ENCODE measurements around the gene JMY.

The JMY gene

DNA sequence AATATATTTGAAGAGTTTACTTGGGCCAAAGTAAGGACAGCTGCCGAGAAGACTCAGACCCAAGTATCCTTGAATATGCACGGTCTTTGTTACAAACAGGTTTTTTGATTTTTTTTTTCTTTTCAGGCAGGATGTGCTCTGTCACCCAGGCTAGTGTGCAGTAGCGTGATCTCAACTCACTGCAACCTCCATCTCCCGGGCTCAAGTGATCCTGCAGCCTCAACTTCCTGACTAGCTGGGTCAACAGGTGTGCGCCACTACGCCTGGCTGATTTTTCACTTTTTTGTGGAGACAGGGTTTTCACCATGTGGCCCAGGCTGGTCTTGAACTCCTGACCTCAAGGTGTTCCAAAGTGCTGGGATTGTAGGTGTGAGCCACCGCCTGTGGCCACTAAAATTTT is 27.4 kb downstream of the JMY start:
- no peak overlapping the region for H3K4me3 ChIP-seq (ENCODE audit: low read depth, low read length)
- TF ChIP-seq, protein P1, sequence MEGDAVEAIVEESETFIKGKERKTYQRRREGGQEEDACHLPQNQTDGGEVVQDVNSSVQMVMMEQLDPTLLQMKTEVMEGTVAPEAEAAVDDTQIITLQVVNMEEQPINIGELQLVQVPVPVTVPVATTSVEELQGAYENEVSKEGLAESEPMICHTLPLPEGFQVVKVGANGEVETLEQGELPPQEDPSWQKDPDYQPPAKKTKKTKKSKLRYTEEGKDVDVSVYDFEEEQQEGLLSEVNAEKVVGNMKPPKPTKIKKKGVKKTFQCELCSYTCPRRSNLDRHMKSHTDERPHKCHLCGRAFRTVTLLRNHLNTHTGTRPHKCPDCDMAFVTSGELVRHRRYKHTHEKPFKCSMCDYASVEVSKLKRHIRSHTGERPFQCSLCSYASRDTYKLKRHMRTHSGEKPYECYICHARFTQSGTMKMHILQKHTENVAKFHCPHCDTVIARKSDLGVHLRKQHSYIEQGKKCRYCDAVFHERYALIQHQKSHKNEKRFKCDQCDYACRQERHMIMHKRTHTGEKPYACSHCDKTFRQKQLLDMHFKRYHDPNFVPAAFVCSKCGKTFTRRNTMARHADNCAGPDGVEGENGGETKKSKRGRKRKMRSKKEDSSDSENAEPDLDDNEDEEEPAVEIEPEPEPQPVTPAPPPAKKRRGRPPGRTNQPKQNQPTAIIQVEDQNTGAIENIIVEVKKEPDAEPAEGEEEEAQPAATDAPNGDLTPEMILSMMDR (IDR thresholded peaks at IDR 0.05; ENCODE audit: borderline replicate concordance, insufficient read depth, low read depth, low read length) = no peak

DNA sequence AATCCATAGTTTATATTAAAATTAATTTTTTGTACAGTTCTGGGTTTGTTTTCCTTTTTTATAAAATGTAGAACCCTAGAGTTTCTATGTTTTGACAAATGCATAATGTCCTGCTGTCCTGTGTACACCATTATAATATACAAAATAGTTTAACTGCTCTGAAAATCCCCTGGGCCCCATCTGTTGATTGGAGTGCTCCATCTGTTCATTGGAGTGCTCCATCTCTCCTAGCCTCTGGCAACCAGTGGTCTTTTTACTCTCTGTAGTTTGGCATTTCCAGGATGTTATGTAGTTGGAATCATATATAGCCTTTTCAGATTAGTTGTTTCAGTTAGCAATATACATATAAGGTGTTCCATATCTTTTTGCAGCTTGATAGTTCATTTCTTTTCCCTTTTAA is 31.2 kb downstream of the JMY start:
- TF ChIP-seq, protein P1 (IDR thresholded peaks at IDR 0.05; ENCODE audit: borderline replicate concordance, insufficient read depth, low read depth, low read length) = no peak
- no peak overlapping the region for H3K4me3 ChIP-seq (ENCODE audit: low read depth, low read length)

DNA sequence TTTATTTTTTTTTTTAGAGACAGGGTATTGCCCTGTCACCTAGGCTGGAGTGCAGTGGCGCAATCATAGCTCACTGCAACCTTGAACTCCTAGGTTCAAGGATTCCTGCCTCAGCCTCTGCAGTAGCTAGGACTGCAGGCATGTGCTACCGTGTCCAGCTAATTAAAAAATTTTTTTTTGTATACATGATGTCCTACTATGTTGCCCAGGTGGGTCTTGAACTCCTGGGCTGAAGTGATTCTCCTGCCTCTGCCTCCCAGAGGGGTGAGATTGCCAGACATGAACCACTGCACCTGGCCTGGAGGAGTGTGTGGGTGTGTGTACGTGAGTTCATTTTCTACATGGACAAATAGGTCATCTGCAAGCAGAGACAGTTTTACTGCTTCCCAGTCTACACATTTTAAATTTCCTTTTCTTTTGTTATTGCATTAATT is 33.8 kb downstream of the JMY start:
- TF ChIP-seq, protein P1 (IDR thresholded peaks at IDR 0.05; ENCODE audit: borderline replicate concordance, insufficient read depth, low read depth, low read length) = no peak
- no peak overlapping the region for H3K4me3 ChIP-seq (ENCODE audit: low read depth, low read length)

DNA sequence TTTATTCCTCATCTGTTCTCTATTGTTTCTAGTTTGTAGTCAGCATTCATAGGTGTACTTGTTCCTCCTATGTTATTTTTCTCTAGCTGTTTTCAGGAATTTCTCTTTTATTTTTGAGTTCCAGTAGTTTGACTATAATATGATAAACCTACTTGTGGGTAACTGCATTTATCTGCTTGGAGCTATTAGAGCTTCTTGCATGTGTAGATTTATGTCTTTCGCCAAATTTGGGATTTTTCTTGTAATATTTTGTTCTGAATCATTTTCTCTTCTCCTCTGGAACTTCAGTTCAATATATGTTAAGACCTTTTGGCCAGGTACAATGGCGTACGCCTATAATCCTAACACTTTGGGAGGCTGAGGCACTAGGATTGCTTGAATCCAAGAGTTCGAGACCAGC is 37.4 kb downstream of the JMY start:
- TF ChIP-seq, protein P1 (IDR thresholded peaks at IDR 0.05; ENCODE audit: borderline replicate concordance, insufficient read depth, low read depth, low read length) = no peak
- no peak overlapping the region for H3K4me3 ChIP-seq (ENCODE audit: low read depth, low read length)

DNA sequence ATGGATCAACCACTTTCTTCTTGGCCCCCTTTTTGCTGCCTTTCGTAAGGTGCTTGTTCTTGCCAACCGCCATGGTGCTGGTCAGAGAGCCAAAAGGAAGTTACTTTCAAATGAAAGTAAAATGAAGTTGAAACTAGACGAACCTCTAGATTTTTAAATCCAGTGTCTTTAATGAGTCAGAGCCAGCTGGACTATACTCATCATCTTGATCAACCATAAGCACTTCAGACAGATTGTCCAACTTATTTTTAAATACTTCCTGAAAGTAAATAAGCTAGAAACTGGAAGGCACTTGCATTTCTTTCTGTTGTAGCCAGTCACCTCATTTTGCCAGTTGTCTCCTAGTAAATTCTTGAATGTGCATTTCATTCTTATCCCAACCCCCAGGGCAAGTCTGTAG is 48.9 kb downstream of the JMY start:
- no peak overlapping the region for H3K4me3 ChIP-seq (ENCODE audit: low read depth, low read length)
- TF ChIP-seq, protein P1 (IDR thresholded peaks at IDR 0.05; ENCODE audit: borderline replicate concordance, insufficient read depth, low read depth, low read length) = no peak

DNA sequence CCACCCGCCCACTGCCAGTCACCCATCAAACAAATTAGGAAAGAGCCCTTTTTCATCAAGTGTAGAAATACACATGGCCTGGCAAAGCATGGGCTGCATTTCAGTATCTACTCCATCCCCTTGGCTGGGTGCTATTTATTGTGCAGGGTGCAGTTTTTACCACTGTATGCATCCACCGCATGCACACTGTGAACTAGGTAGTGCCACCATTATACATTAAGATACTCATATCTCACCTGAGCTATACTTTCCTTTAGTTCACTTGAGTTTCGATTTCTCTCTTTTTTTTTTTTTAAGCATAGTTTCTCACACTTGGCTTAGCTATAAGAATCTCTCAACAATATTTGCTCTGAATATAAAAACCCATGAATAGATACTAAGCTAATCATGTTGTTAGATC is 49.4 kb downstream of the JMY start:
- H3K4me3 ChIP-seq (ENCODE audit: low read depth, low read length) = no peak overlapping the region
- TF ChIP-seq, protein P1 (IDR thresholded peaks at IDR 0.05; ENCODE audit: borderline replicate concordance, insufficient read depth, low read depth, low read length) = no peak

DNA sequence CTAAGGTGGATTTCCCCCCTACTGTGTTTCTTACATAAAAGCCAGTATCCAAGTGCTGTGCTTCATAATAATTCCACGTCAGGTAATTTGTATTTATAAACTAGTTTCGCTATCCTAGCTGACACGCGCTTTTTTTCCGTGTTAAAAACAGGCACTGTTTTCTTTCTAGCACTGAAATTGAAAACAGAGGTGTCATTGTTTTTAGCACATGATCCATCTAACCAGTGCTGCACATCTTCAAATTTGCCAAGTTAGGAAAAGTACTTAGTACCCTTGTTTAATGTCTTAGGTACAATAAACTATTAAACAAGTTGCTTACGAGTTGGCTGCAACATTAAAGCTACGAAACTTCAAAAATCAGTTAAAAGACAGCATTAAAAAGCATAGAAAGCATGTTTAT is 49.9 kb downstream of the JMY start:
- TF ChIP-seq, protein P1 (IDR thresholded peaks at IDR 0.05; ENCODE audit: borderline replicate concordance, insufficient read depth, low read depth, low read length) = no peak
- no peak overlapping the region for H3K4me3 ChIP-seq (ENCODE audit: low read depth, low read length)
